Activated T-helper 2 cell treated with anti-CD3 and anti-CD28 coated beads, Interferon-gamma antibody, Interleukin-2, Interleukin-4, amounts not matched to agents 10 μg/mL and 5 μg/mL and 100 μg/mL, durations not matched to agents 14 hours and 24 hours and 36 hours (primary cell): ENCODE data around the gene UGGT2. TPM values are rescaled to one million over a fixed set of nuclear protein-coding genes. Genes with fewer than 3 reads are reported as not detected.
"Not testable (repeated sequence)": the region's sequence is repeated elsewhere in the genome, so short reads cannot be mapped to it uniquely, and the experiment has no call there.

ENCODE experiments used
- DNase-seq: peaks from one replicate; pipeline ENCODE4 v3.0.0; 2021; ENCODE audit warnings: low spot score
- H3K27ac Mint-ChIP-seq: one replicate; pipeline ENCODE4 v1.8.0; 2021; ENCODE audit warnings: mixed read lengths
- H3K27me3 Mint-ChIP-seq: one replicate; pipeline ENCODE4 v1.8.0; 2021; ENCODE audit warnings: low read depth, mixed read lengths
- H3K36me3 Mint-ChIP-seq: one replicate; pipeline ENCODE4 v1.8.0; 2021; ENCODE audit warnings: low read depth, mixed read lengths
- H3K4me1 Mint-ChIP-seq: one replicate; pipeline ENCODE4 v1.8.0; 2021; ENCODE audit warnings: low read depth, mixed read lengths
- H3K4me3 Mint-ChIP-seq: one replicate; pipeline ENCODE4 v1.8.0; 2021; ENCODE audit warnings: low read depth, mild to moderate bottlenecking, moderate library complexity, mixed read lengths
- H3K9me3 Mint-ChIP-seq: one replicate; pipeline ENCODE4 v1.8.0; 2021; ENCODE audit warnings: mixed read lengths
- intact Hi-C: fragments of 100-400 bp; cut with micrococcal nuclease; formaldehyde crosslinking; loops from one replicate; pipeline ENCODE4 v1.15.1; 2023
- total RNA-seq: library from RNA; stranded (reverse); gene quantifications from 2 replicates; pipeline ENCODE4 v1.2.3, GENCODE V29; 2022

UGGT2 gene
- total RNA-seq, 1 donor from 2014 or later: 1.0 TPM

- intact Hi-C loops: no loop called here
- H3K27me3 Mint-ChIP-seq: no peaks in the 10 kb centered on the region
- no peaks in the 10 kb centered on the region for H3K36me3 Mint-ChIP-seq
- no peaks in the 10 kb centered on the region for H3K4me1 Mint-ChIP-seq
- no peaks in the 10 kb centered on the region for H3K9me3 Mint-ChIP-seq
- DNase-seq: no peak
- H3K27ac Mint-ChIP-seq: no peak overlapping the region
- no peak overlapping the region for H3K4me3 Mint-ChIP-seq
Measured at GRCh38 chr13:96002322-96003131, 50.7 kb downstream of the UGGT2 start.

- H3K9me3 Mint-ChIP-seq: no peaks in the 10 kb centered on the region
- no peaks in the 10 kb centered on the region for H3K4me1 Mint-ChIP-seq
- H3K27me3 Mint-ChIP-seq: no peaks in the 10 kb centered on the region
- no peak overlapping the region for H3K4me3 Mint-ChIP-seq
- H3K27ac Mint-ChIP-seq: no peak overlapping the region
- DNase-seq: no peak
- intact Hi-C loops: no loop called here
- no peaks in the 10 kb centered on the region for H3K36me3 Mint-ChIP-seq
Measured at GRCh38 chr13:96000069-96000468, 53.1 kb downstream of the UGGT2 start.

GRCh38 chr13:95987841-95988240 is 65.4 kb downstream of the UGGT2 start:
- no peaks in the 10 kb centered on the region for H3K27me3 Mint-ChIP-seq
- intact Hi-C loops: no loop called here
- H3K9me3 Mint-ChIP-seq: no peaks in the 10 kb centered on the region
- H3K4me1 Mint-ChIP-seq: no peaks in the 10 kb centered on the region
- no peak overlapping the region for H3K27ac Mint-ChIP-seq
- no peak for DNase-seq
- no peak overlapping the region for H3K4me3 Mint-ChIP-seq
- H3K36me3 Mint-ChIP-seq: no peaks in the 10 kb centered on the region

- Mint-ChIP-seq H3K4me1 (no peaks in the 10 kb centered on the region), H3K27ac (no peak overlapping the region), H3K27me3 (no peaks in the 10 kb centered on the region), H3K9me3 (no peaks in the 10 kb centered on the region), H3K4me3 (no peak overlapping the region), H3K36me3 (no peaks in the 10 kb centered on the region)
- no peak for DNase-seq
- intact Hi-C loops: no loop called here
Measured at GRCh38 chr13:95982144-95982543, 71.1 kb downstream of the UGGT2 start.

- H3K4me1 Mint-ChIP-seq, H3K9me3 Mint-ChIP-seq, H3K36me3 Mint-ChIP-seq, intact Hi-C loops, H3K27ac Mint-ChIP-seq, H3K27me3 Mint-ChIP-seq, H3K4me3 Mint-ChIP-seq, DNase-seq: not testable (repeated sequence)
Measured at GRCh38 chr13:95972651-95973050, 80.5 kb downstream of the UGGT2 start.

GRCh38 chr13:95970878-95971277 is 82.3 kb downstream of the UGGT2 start:
- Mint-ChIP-seq H3K27me3 (no peaks in the 10 kb centered on the region), H3K4me1 (no peaks in the 10 kb centered on the region), H3K36me3 (no peaks in the 10 kb centered on the region), H3K4me3 (no peak overlapping the region), H3K9me3 (no peaks in the 10 kb centered on the region), H3K27ac (no peak overlapping the region)
- intact Hi-C loops: no loop called here
- no peak for DNase-seq

GRCh38 chr13:95968906-95969305 is 84.3 kb downstream of the UGGT2 start:
- Mint-ChIP-seq H3K4me1 (no peaks in the 10 kb centered on the region), H3K9me3 (peaks cover 6% of the 10 kb centered on the region), H3K27me3 (no peaks in the 10 kb centered on the region), H3K4me3 (no peak overlapping the region), H3K36me3 (no peaks in the 10 kb centered on the region), H3K27ac (no peak overlapping the region)
- DNase-seq: no peak
- intact Hi-C loops: no loop called here

GRCh38 chr13:95957331-95957730 is 95.9 kb downstream of the UGGT2 start:
- intact Hi-C loops: no loop called here
- no peak overlapping the region for H3K27ac Mint-ChIP-seq
- no peaks in the 10 kb centered on the region for H3K36me3 Mint-ChIP-seq
- H3K4me1 Mint-ChIP-seq: no peaks in the 10 kb centered on the region
- no peak overlapping the region for H3K4me3 Mint-ChIP-seq
- peaks cover 31% of the 10 kb centered on the region for H3K9me3 Mint-ChIP-seq
- no peak for DNase-seq
- H3K27me3 Mint-ChIP-seq: no peaks in the 10 kb centered on the region

- intact Hi-C loops: no loop called here
- no peaks in the 10 kb centered on the region for H3K36me3 Mint-ChIP-seq
Measured at GRCh38 chr13:95956589-95957148, 96.5 kb downstream of the UGGT2 start.

GRCh38 chr13:95955719-95956118 is 97.5 kb downstream of the UGGT2 start:
- Mint-ChIP-seq H3K9me3 (peaks cover 22% of the 10 kb centered on the region), H3K4me1 (no peaks in the 10 kb centered on the region), H3K36me3 (no peaks in the 10 kb centered on the region), H3K27ac (no peak overlapping the region), H3K4me3 (no peak overlapping the region), H3K27me3 (no peaks in the 10 kb centered on the region)
- intact Hi-C loops: no loop called here
- no peak for DNase-seq

More at GRCh38 chr13:95956589-95957148, 96.5 kb downstream of the UGGT2 start:
- DNase-seq: no peak
- Mint-ChIP-seq H3K9me3 (peaks cover 25% of the 10 kb centered on the region), H3K4me1 (no peaks in the 10 kb centered on the region), H3K27me3 (no peaks in the 10 kb centered on the region), H3K4me3 (no peak overlapping the region), H3K27ac (no peak overlapping the region)

GRCh38 chr13:95955255-95955654 is 97.9 kb downstream of the UGGT2 start:
- intact Hi-C loops: no loop called here
- H3K36me3 Mint-ChIP-seq: no peaks in the 10 kb centered on the region
- H3K27me3 Mint-ChIP-seq: no peaks in the 10 kb centered on the region
- H3K4me3 Mint-ChIP-seq: no peak overlapping the region
- no peak overlapping the region for H3K27ac Mint-ChIP-seq
- no peak for DNase-seq
- H3K9me3 Mint-ChIP-seq: peaks cover 18% of the 10 kb centered on the region
- no peaks in the 10 kb centered on the region for H3K4me1 Mint-ChIP-seq

- Mint-ChIP-seq H3K4me1 (no peaks in the 10 kb centered on the region), H3K9me3 (peaks cover 8% of the 10 kb centered on the region), H3K27me3 (no peaks in the 10 kb centered on the region), H3K27ac (no peak overlapping the region), H3K36me3 (no peaks in the 10 kb centered on the region), H3K4me3 (no peak overlapping the region)
- intact Hi-C loops: no loop called here
- no peak for DNase-seq
Measured at GRCh38 chr13:95954266-95954665, 98.9 kb downstream of the UGGT2 start.

- DNase-seq: no peak
- Mint-ChIP-seq H3K36me3 (no peaks in the 10 kb centered on the region), H3K4me1 (no peaks in the 10 kb centered on the region), H3K27me3 (no peaks in the 10 kb centered on the region), H3K4me3 (no peak overlapping the region), H3K9me3 (peaks cover 4% of the 10 kb centered on the region), H3K27ac (no peak overlapping the region)
- intact Hi-C loops: no loop called here
Measured at GRCh38 chr13:95950103-95950502, 103.1 kb downstream of the UGGT2 start.
